Hepatocyte (in vitro differentiated cells): ENCODE measurements around the gene GOLGA8N.
"Not testable (repeated sequence)": the region's sequence is repeated elsewhere in the genome, so short reads cannot be mapped to it uniquely, and the experiment has no call there.

ENCODE experiments used
- EZH2 ChIP-seq: fragments of 200-600 bp; sonication (generic); IDR thresholded peaks from 2 replicates; pipeline ENCODE4 v1.6.1; 2016; ENCODE audit warnings: antibody characterized with exemption, mild to moderate bottlenecking, borderline replicate concordance
- EZH2phosphoT487 ChIP-seq: fragments of 200-600 bp; sonication (generic); IDR thresholded peaks from one replicate; pipeline ENCODE4 v1.6.1; 2018; ENCODE audit warnings: antibody characterized with exemption, mild to moderate bottlenecking, low read depth, moderate library complexity; ENCODE audit not compliant: unreplicated experiment, severe bottlenecking
- TF ChIP-seq, protein P1 (sequence below): fragments of 200-600 bp; sonication (generic); IDR thresholded peaks from 2 replicates; pipeline ENCODE4 v1.5.1; 2016; ENCODE audit warnings: antibody characterized with exemption, mild to moderate bottlenecking; ENCODE audit not compliant: poor library complexity

DNA sequence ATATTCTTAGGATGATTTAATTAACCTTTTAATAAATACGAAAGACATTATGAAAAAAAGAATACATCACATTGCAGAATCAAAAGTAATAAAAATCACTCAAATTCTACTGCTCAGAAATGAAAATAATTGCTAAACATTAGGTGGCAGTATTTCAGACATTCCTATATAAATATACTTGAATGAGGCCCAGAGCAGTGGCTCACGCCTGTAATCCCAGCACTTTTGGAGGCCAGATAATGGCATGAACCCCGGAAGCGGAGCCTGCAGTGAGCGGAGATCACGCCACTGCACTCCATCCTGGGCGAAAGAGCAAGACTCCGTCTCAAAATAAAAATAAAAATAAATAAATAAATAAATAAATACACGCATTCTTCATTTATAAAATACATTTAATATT lies 48.1 kb upstream of the GOLGA8N start:
- TF ChIP-seq EZH2, EZH2phosphoT487: not testable (repeated sequence)
- TF ChIP-seq, protein P1, sequence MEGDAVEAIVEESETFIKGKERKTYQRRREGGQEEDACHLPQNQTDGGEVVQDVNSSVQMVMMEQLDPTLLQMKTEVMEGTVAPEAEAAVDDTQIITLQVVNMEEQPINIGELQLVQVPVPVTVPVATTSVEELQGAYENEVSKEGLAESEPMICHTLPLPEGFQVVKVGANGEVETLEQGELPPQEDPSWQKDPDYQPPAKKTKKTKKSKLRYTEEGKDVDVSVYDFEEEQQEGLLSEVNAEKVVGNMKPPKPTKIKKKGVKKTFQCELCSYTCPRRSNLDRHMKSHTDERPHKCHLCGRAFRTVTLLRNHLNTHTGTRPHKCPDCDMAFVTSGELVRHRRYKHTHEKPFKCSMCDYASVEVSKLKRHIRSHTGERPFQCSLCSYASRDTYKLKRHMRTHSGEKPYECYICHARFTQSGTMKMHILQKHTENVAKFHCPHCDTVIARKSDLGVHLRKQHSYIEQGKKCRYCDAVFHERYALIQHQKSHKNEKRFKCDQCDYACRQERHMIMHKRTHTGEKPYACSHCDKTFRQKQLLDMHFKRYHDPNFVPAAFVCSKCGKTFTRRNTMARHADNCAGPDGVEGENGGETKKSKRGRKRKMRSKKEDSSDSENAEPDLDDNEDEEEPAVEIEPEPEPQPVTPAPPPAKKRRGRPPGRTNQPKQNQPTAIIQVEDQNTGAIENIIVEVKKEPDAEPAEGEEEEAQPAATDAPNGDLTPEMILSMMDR, result not testable (repeated sequence)
